LHCN-M2 (cell line): ENCODE measurements around the gene FAM174B. TPM values are rescaled to one million over a fixed set of nuclear protein-coding genes. Genes with fewer than 3 reads are reported as not detected.

ENCODE experiments used
- DNase-seq: peaks from one replicate; pipeline ENCODE4 v3.0.0-alpha.2; 2012; ENCODE audit warnings: low read depth
- total RNA-seq: library from RNA; depleted of rRNA; stranded (reverse); fragments of >200 nt; gene quantifications from 2 replicates; pipeline ENCODE4 v1.2.3, GENCODE V29; 2014

Gene FAM174B
- total RNA-seq, 1 experiment from 2014 or later: 14.8 TPM

- DNase-seq: no peak
Measured at GRCh38 chr15:92602267-92602593, 53.3 kb downstream of the FAM174B start.

- DNase-seq: no peak
Measured at GRCh38 chr15:92601592-92602266, 53.8 kb downstream of the FAM174B start.

- DNase-seq: no peak
Measured at GRCh38 chr15:92600856-92601255, 54.7 kb downstream of the FAM174B start.

- DNase-seq: peak; percentile 90
Measured at GRCh38 chr15:92599394-92599970, 56.1 kb downstream of the FAM174B start.

DNA sequence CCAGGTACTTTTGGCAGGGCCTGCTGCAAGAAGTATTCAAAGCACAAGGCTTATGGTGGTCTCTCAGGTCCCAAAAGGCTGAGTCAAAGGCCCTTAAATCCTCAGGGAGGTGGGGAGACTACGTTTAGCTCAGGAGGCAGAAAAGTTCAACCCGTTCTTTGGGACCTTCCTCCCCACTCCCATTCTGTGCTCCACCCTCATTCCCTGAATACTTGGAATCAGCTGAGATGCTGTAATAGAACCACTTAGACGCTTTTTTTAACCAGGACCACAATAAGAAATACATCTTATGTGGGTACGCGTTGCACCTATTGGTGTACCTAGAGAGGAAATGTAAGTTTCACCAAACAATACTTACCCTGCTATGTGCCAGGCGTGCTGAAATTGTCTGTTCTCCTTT is 58.0 kb downstream of the FAM174B start:
- no peak for DNase-seq

DNA sequence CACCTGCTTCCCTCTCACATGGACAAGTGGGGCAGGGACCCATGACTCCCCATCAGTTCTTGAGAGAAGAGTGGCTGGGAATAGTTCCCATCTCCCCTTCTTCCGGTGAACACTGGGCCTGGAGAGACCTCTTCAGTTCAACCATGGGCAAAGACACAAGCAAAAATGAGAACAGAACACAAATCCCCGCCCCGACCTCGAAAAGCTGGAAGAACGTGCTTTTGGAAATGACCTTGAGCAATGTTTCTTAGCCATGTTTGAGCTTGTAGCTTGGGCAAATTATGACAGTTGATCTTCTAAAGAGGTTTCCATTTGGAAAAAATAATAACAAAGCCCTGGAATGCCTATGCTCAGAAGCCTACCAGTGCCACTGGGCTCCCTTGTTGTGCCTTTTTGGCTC is 59.0 kb downstream of the FAM174B start:
- DNase-seq: no peak

DNA sequence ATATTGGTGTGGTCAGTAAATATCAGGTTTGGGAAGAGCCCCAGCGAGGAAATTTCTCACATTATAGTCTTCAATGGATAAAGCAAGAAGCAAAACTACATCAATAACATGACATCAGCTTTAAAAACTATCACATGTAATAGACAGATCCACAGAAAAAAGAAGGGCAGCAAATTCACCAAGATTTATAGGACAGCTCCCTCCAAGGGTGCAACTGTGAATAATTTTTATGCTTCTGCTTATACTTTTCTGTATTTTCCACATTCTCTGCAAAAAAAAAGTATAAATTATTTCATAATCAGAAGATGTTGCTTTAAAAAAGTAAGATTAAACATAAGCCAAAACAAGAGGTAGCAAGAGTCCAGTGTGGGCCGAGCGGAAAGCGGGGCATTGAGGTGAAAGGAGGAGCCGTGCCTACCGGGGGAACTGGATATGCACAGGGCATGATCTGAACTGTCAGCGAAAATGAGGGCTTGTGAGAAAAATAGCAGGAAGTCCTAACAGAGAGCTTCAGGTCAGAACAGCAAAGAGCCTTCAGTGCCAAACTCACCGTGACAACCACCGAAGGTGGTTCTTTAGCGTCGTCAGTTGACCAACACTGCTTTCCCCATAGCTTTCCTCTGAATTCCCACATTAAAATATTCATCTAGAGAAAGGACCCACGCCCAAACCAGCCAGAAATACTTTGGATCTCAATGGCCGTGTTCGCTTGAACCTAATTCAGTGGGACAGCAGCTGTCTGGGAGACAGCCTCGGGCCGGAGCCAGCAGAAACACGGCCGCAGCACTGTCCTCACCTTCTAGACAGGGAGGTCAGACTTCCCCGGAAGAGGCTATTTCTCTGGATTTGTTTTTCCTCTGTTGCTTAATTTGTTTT is 59.8 kb downstream of the FAM174B start:
- no peak for DNase-seq

DNA sequence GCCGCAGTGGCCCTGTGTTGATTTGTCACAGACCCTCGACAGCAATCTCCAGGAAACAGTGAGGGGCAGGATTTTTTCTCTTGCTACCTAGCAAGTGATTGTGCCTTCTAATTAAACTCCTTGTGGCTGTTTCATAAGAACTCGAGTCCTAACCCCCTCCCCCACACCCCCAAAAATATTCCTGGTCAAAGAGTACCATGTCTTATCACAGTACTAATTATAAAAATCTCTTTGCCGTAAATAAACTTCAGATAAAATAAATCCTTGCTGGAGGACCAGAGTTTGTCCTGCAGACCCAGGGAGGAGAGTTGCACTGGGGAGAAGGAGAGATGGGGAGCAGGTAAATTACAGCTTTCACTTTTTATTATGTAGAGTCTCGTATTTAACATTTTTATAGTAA is 64.3 kb downstream of the FAM174B start:
- DNase-seq: no peak

GRCh38 chr15:92586966-92587365 is 68.6 kb downstream of the FAM174B start:
- DNase-seq: no peak

GRCh38 chr15:92586383-92586942 is 69.1 kb downstream of the FAM174B start:
- no peak for DNase-seq

- DNase-seq: no peak
Measured at GRCh38 chr15:92584105-92584504, 71.5 kb downstream of the FAM174B start.

DNA sequence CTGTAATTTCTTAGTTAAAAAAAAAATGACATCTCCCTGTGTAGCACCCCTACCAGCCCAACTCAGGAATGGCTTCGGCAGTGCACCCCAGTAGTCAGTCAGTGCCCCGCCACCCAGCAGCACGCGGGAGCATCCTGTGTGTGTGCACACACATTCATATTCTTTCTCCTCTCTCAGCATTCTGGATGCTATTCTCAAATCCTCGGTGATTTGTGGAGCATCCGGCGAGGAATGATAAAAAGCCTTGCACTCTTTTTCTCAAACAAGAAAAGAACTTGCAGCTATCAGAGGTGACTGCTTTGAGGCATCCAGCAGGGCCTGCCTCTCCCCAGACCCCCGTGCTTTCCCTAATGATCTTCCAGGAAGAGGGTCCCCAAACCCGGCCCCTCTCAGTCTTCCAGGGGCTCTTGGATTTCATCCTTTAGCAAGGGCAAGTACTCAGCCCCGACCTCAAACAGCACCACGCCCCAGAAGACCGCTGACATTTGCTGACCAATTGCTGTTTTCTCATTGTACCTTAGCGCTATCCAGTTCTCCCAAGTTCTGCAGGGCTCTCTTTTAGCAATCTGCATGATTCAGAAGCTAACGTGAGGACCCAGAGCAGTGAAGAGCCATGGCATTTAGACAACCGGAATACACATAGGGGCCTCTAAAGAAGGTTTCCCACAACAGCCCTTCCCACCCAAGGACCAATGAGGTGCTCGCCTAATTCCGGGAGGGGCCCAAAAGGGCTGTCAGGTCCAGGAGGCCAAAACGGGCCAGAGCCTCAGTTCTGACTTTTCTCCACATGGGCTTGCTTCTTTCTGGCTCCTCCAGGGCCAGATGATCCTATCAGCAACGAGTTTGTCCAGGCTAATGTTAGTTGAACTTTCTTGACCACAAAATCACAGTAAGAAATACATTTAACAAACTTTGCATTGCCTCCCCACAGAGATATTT is 72.2 kb downstream of the FAM174B start:
- DNase-seq: no peak

GRCh38 chr15:92582206-92582605 is 73.4 kb downstream of the FAM174B start:
- DNase-seq: no peak

GRCh38 chr15:92580933-92581445 is 74.6 kb downstream of the FAM174B start:
- DNase-seq: no peak

GRCh38 chr15:92580521-92580920 is 75.1 kb downstream of the FAM174B start:
- DNase-seq: no peak

DNA sequence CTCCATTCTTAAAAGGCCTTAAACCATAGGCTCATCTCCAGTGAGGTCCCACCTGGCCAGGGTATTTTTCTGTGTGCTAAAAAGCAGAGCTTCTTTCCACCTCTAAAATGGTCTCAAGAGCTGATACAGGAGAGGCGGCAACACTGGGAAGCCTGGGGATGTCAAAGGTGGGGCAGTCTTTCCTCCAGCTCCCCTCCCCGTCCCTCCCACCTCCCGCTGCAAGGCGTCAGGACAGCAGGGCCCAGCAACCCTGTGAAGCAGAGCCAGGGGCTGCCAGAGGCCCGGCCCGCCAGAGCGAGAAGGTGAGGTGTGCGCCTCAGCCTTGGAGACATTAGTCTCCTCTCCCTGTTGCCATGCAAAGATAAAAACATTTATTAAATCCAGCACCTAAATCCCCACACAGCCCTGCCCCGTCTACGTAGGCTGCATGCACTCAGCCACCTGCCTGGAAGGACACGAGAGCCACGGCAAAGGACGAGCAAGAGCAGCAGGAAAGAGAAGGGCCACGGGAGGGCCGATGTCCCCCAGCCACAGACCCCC is 75.6 kb downstream of the FAM174B start:
- no peak for DNase-seq

DNA sequence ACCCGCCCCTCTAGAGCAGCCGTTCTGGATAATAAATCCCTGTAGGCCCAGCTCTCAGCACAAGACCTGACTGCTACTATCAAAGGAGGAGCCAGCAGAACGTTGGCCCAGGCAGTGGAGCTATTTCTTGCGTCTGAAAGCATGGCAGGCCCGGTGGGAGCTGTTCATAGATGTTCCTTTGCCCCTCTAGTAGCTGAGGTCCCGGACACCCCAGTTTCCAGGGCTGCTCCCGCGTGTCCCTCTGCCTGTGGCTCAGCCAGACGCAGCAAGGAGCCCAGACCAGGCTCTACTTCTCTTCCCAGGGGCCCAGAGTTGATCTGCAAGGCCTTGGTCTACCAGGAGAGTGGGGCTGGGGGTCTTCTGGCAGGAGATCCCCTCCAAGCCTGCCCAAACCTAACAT is 76.1 kb downstream of the FAM174B start:
- DNase-seq: no peak

GRCh38 chr15:92578096-92578835 is 77.3 kb downstream of the FAM174B start:
- DNase-seq: no peak

GRCh38 chr15:92576597-92577200 is 78.9 kb downstream of the FAM174B start:
- no peak for DNase-seq

DNA sequence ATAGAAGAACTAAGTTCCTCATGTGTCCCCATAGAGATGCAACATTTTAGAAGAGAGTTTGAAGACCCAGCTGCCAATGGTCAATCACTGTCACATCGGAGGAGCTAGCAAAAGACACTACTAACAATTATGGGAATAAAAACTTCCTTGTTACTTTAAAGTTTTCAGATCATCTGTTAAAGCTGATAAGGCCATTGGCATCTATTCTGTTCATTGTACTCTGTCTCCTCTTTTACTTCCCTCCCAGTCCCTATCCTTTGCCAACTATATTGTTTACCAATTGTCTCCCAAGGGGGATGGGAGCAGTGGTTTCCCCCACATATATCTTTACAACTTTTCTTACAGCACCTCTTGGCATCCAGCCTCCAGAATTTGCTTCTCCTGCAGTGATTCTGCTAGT is 81.0 kb downstream of the FAM174B start:
- no peak for DNase-seq
